ENCODE data around the gene RABGAP1L.

- TF ChIP-seq CTCF (conservative IDR thresholded peaks at IDR 0.05; ENCODE audit: low read length) (no peak), EZH2phosphoT487 (IDR thresholded peaks at IDR 0.05; ENCODE audit: borderline replicate concordance) (no peak)
Measured at GRCh38 chr1:174736831-174737230, 577.5 kb downstream of the RABGAP1L start.
